ENCODE results near the gene TAS2R3.

Gene TAS2R3

DNA sequence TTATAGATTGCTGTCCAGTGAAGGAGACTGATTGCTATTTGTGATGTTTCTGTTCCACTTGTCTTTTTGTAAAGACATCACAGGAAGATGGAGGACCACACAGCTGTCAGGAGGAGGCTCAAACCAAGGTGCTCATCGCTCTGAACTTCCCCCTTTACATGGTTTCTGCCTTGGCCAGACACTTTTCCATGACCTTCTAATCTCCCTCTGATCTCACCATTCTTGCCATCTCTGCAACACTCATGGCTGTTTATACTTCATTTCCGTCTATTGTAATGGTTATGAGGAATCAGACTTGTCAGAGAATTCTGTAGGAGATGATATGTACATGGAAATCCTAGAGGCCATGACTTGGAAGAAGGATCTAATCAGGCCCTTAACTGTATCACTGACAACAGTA is 24.4 kb downstream of the TAS2R3 start:
- no peak for DNase-seq

DNA sequence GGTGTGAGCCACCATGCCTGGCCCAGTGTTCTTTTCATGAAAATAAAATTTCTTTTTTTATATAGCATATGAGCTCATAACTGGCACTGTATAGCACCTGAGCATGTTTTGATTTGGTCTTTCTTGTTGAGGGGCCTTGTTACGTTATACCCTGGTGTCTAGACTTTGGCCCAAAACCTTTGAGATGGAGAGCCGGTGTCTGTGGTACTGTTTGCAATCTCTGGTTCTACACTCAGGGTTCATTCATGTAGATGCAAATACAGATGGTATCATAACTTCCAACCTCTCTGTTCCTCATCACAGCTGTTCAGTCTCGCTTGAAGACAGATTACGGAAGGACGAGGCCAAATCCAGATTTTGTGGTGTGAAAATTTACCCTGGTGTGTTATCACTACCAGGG is 26.0 kb downstream of the TAS2R3 start, which contains the start of gene TAS2R5:
TSS of gene TAS2R5 (plus strand) at position 301 of the 400 bp plus-strand sequence. CDS start 145 bp downstream, outside the sequence.
- no peak for DNase-seq

- DNase-seq = no peak
These were observed 28.6 kb downstream of the TAS2R3 start for GRCh38 chr7:141792526-141792925.

Data from OCI-M1 (cell line).